Measurements from ENCODE around the gene KCND1.

The KCND1 gene

DNA sequence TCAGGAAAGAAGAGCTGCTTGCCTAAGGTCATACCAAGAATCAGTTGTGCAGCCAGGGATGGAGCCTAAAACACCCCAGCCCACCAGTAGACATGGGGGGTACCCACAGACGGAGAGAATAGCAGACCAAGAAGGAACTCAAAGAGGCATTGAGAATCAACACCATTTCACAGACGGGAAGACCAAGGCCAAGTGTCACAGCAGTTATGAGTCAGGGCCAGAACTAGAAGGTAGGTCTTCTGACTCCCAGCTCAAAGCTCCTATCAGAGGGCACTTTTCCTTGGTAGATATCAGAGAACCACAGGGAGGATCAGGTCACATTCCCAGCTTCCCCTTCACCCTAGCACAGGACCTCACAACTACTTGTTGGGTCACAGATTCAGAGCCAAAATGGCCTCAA lies 28.7 kb downstream of the KCND1 start:
- Histone ChIP-seq H3K4me1 (ENCODE audit: control insufficient read depth in 1 of 2, insufficient read depth in 1 of 2, low read depth in 1 of 2, low read length in 1 of 2) (peaks cover 44 to 55% of the 10 kb centered on the region in 2 experiments), H3K4me3 (ENCODE audit: low read depth in 1 of 2, low read length in 1 of 2) (no peak overlapping the region), H3K27ac (peak overlapping the region; percentile 99), H3K9me3 (no peaks in the 10 kb centered on the region), H3K27me3 (no peaks in the 10 kb centered on the region), H3K36me3 (peaks cover 4% of the 10 kb centered on the region)
- TF ChIP-seq, protein P1, sequence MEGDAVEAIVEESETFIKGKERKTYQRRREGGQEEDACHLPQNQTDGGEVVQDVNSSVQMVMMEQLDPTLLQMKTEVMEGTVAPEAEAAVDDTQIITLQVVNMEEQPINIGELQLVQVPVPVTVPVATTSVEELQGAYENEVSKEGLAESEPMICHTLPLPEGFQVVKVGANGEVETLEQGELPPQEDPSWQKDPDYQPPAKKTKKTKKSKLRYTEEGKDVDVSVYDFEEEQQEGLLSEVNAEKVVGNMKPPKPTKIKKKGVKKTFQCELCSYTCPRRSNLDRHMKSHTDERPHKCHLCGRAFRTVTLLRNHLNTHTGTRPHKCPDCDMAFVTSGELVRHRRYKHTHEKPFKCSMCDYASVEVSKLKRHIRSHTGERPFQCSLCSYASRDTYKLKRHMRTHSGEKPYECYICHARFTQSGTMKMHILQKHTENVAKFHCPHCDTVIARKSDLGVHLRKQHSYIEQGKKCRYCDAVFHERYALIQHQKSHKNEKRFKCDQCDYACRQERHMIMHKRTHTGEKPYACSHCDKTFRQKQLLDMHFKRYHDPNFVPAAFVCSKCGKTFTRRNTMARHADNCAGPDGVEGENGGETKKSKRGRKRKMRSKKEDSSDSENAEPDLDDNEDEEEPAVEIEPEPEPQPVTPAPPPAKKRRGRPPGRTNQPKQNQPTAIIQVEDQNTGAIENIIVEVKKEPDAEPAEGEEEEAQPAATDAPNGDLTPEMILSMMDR (IDR thresholded peaks at IDR 0.05) = no peak

DNA sequence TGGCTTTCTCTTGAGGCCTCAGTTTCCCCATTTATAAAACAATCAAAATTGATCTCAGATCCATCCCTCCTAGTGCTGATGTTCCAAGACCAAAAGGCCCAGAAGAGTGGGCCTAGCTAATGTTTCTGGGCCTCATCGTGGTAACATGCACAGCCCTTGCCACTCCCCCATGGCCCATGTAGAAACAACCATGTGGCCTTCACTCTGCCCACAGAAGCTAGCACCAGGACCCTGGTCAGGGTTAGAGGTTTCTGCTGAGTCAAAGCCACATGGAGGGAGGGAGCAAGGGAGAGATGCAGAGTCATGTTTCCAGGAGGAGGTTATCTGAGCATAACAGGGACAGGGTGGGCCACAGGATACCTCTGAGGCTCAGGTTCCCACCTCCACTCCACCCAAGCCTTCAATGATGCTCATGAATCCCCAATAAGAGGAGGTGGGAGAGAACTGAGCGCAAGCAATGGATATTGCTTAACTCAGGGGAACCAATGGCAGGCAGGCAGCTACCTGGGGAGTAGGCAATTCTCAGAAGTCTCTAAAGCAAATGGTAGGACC lies 31.2 kb downstream of the KCND1 start:
- no peaks in the 10 kb centered on the region for H3K27me3 ChIP-seq
- peak overlapping the region; percentile 38 to 46 for H3K4me3 ChIP-seq (ENCODE audit: low read depth in 1 of 2, low read length in 1 of 2)
- TF ChIP-seq, protein P1 (IDR thresholded peaks at IDR 0.05) = no peak
- H3K9me3 ChIP-seq = no peaks in the 10 kb centered on the region
- H3K4me1 ChIP-seq (ENCODE audit: control insufficient read depth in 1 of 2, insufficient read depth in 1 of 2, low read depth in 1 of 2, low read length in 1 of 2) = peaks cover 53 to 70% of the 10 kb centered on the region in 2 experiments
- peak overlapping the region; percentile 99 for H3K27ac ChIP-seq
- H3K36me3 ChIP-seq = peaks cover 4% of the 10 kb centered on the region

DNA sequence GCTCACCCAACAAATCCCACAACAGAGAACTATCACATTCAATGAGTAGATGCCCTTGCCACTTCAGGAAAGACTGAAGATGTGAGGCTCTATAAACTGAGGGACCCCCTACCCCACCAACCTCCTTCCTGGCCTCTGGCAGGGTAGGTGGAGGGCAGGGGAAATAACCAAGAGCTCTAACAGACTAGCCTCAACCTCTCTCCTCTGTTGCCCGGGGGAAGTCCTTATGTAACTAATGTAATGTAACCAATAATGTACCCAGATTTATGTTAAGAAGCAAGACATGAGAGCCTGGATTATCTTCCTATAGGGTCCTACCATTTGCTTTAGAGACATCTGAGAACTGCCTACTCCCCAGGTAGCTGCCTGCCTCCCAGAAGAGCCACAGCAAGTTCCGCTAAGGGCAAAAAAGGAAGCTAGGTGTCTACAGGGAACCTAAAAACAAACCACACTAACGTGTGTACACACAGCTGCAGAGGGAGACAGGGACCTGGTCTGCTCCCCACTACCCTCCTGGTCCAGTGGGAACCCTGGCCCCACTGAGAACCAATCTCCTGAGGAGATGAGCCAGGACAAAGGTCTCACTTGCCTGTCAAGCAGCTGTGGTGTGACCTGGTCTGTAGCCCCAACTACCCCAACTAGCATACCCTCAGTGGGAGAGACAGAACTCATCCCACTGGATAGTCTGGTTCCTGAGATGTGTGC lies 32.0 kb downstream of the KCND1 start:
- Histone ChIP-seq H3K36me3 (peaks cover 5% of the 10 kb centered on the region), H3K9me3 (no peaks in the 10 kb centered on the region), H3K27ac (peak overlapping the region; percentile 99), H3K4me1 (ENCODE audit: control insufficient read depth in 1 of 2, insufficient read depth in 1 of 2, low read depth in 1 of 2, low read length in 1 of 2) (peaks cover 60 to 77% of the 10 kb centered on the region in 2 experiments), H3K4me3 (ENCODE audit: low read depth in 1 of 2, low read length in 1 of 2) (peak overlapping the region; percentile 38 to 46), H3K27me3 (no peaks in the 10 kb centered on the region)
- TF ChIP-seq, protein P1 (IDR thresholded peaks at IDR 0.05) = no peak

DNA sequence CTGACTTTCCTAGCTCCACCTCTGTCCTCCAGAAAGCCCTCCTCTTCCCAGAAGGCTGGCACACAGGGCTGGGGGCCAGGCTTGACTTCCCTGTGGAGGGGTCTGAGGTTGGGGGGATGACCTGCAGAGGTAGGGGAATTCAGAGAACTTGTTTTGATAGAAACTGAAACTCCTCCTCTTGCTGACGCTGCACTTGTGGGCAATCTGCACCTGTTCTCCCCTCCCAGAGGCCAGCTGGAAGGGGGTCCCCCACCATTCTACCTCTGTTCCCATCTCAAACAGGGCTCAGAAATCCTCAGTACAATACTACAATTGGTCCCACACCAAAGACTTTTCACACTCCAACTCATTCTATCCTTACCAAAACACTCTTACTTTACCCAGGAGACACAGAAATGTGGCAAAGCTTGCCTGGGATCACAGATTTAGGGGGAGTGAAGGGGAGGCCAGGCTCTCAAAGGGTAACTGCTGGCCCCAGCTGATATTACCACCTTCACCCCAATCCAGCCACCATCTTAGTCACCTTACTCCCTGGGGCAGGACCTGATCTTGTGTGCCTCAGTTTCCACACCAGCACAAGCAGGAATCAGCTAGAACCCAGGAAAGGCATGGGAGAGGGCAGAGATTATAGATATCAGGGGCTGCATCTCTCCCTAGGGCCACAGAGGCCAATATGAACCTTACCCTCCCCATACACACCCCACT lies 32.8 kb downstream of the KCND1 start:
- H3K36me3 ChIP-seq = peaks cover 13% of the 10 kb centered on the region
- TF ChIP-seq, protein P1 (IDR thresholded peaks at IDR 0.05) = no peak
- H3K4me3 ChIP-seq (ENCODE audit: low read depth in 1 of 2, low read length in 1 of 2) = peak overlapping the region; percentile 38 to 46
- H3K4me1 ChIP-seq (ENCODE audit: control insufficient read depth in 1 of 2, insufficient read depth in 1 of 2, low read depth in 1 of 2, low read length in 1 of 2) = peaks cover 61 to 77% of the 10 kb centered on the region in 2 experiments
- no peaks in the 10 kb centered on the region for H3K27me3 ChIP-seq
- no peaks in the 10 kb centered on the region for H3K9me3 ChIP-seq
- H3K27ac ChIP-seq = peak overlapping the region; percentile 99

DNA sequence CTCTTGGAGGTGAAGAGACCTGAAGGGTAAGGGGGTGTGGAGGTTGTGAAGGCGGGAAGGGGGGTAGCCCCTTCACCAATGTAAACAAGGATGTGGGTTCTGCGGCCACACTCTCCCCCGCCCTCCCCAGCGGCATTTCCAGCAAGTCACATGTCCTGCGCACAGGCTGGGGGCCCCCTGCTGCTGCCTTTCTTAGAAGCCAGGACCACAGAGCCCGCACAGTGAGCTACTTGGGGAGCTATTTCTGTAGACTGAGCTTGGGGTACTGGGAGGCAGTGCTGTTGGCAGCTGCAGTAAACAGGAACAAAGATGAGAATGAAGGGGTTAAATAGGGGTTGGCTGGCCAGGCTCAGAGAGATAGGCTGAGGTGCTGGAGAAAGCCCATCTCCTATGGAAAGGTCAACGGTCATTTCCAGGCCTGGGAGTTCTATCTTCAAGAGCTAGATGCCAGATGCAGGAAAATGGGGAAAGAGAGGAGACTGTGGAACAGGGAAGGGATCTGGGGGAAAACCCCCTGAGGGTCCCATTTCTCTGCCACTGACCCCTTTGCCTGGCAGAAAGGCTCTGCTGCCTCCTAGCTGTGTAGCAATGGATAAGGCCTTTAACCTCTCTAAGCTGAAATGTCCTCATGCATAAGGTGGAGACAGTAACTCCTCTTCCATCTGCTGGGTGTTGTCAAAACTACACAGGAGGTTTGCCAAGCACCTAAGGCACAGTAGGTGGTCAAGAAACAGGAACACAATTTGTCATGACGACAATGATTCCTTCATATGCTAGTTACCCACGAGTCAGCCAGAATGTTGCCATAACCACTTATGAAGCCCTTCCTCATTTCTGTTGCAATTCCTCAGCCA lies 34.4 kb downstream of the KCND1 start:
- TF ChIP-seq, protein P1 (IDR thresholded peaks at IDR 0.05) = peak; percentile 82
- no peaks in the 10 kb centered on the region for H3K27me3 ChIP-seq
- H3K9me3 ChIP-seq = no peaks in the 10 kb centered on the region
- peaks cover 61 to 76% of the 10 kb centered on the region in 2 experiments for H3K4me1 ChIP-seq (ENCODE audit: control insufficient read depth in 1 of 2, insufficient read depth in 1 of 2, low read depth in 1 of 2, low read length in 1 of 2)
- H3K4me3 ChIP-seq (ENCODE audit: low read depth in 1 of 2, low read length in 1 of 2) = peak overlapping the region; percentile 53 to 58
- peaks cover 15% of the 10 kb centered on the region for H3K36me3 ChIP-seq
- H3K27ac ChIP-seq = peak overlapping the region; percentile 99

Measured in neutrophil (primary cell).